ENCODE results near the gene ST6GALNAC3.

DNA sequence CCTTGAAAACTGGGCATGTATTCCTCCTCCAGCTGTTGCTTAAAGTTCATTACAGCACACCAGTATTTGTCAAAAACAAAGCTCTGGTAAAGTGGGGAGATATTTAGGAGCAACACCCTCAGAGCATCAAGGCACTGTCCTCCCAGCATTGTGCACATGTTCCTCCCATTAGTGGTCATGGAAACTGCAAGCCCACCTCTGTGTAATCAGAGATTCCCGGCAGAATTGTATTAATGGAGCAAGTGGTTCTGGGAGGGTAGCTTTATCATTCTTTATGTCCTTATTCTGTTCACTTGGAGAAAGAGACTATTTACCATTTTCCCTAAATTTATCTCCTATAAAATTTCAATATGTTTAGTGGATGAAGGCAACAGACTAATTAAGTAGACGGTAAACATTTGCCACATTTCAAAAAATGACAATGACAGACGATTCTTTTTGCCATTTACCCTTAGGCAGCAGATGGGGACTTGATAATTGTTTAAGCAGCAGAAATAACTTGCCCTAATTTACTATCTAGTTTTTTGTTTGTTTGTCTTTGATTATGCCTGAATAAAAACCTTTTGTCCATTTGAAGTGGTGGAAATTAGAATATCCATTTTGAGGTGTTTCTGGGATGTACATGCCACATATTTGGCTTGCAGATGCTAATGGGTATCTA is 503.1 kb downstream of the ST6GALNAC3 start:
- TF ChIP-seq, protein P1, sequence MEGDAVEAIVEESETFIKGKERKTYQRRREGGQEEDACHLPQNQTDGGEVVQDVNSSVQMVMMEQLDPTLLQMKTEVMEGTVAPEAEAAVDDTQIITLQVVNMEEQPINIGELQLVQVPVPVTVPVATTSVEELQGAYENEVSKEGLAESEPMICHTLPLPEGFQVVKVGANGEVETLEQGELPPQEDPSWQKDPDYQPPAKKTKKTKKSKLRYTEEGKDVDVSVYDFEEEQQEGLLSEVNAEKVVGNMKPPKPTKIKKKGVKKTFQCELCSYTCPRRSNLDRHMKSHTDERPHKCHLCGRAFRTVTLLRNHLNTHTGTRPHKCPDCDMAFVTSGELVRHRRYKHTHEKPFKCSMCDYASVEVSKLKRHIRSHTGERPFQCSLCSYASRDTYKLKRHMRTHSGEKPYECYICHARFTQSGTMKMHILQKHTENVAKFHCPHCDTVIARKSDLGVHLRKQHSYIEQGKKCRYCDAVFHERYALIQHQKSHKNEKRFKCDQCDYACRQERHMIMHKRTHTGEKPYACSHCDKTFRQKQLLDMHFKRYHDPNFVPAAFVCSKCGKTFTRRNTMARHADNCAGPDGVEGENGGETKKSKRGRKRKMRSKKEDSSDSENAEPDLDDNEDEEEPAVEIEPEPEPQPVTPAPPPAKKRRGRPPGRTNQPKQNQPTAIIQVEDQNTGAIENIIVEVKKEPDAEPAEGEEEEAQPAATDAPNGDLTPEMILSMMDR (optimal IDR thresholded peaks at IDR 0.05 in 1 of 3, IDR thresholded peaks at IDR 0.05 in 1 of 3, conservative IDR thresholded peaks at IDR 0.05 in 1 of 3; ENCODE audit: extremely low read depth in 1 of 3, insufficient read depth in 2 of 3, low read length in 3 of 3) = no peak
- no peak for TF ChIP-seq EZH2 (IDR thresholded peaks at IDR 0.05; ENCODE audit: low read length)

Measured in keratinocyte (primary cell).